Sigmoid colon (tissue), 4 donors: ENCODE results near the gene ZNF19.

Source experiments
- CTCF ChIP-seq, 4 experiments: fragments of 450-650 bp in 3 of 4; fragments of 200-600 bp in 1 of 4; IDR thresholded peaks; one replicate each; pipeline ENCODE4 v1.5.1; 2016 to 2019; ENCODE audit warnings: antibody characterized with exemption in 4 of 4, mild to moderate bottlenecking in 3 of 4, moderate library complexity in 2 of 4
- POLR2A ChIP-seq, 2 donors: fragments of 450-650 bp; IDR thresholded peaks; one replicate each; pipeline ENCODE4 v1.6.1; 2016; ENCODE audit warnings: antibody characterized with exemption in 2 of 2, mild to moderate bottlenecking in 2 of 2, moderate library complexity in 2 of 2
- POLR2AphosphoS5 ChIP-seq, 4 donors: sonication (generic); formaldehyde crosslinking; IDR thresholded peaks; one replicate each; pipeline ENCODE4 v1.6.1; 2017; ENCODE audit warnings: antibody characterized with exemption in 4 of 4

DNA sequence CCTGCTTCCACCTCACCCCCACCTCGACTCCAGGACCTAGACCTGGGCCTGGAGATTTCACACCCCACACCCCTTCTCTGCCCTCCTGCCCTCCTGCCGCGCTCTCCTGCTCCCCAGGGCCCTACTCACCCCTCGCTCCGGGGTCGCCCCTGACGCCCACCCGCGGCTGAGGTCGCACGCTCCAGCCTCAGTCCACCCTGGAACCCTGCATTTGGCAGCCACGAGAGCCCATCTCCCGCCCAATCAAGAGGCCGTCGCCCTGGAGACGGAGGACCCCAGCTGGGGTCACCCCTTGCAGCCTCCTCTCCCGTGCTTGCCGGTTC is 63.4 kb downstream of the ZNF19 start:
- TF ChIP-seq CTCF (IDR thresholded peaks at IDR 0.05) (no peak), POLR2A (IDR thresholded peaks at IDR 0.05) (no peak), POLR2AphosphoS5 (IDR thresholded peaks at IDR 0.05) (no peak)
